K562 (cell line): Measurements from ENCODE around the gene PIK3R2. TPM values are rescaled to one million over a fixed set of nuclear protein-coding genes. Genes with fewer than 3 reads are reported as not detected.

ENCODE experiments used
- BDP1 ChIP-seq: IDR thresholded peaks from 3 replicates; pipeline ENCODE4 v1.6.1; 2011; ENCODE audit not compliant: insufficient read length, insufficient read depth
- ESRRB ChIP-seq: fragments of 250-450 bp; sonication (Bioruptor Pico); IDR thresholded peaks from 2 replicates; pipeline ENCODE4 v1.5.0; 2020; ENCODE audit warnings: mild to moderate bottlenecking, moderate library complexity, borderline replicate concordance
- GTF2E2 ChIP-seq: fragments of 200-800 bp; sonication (Bioruptor generic); IDR thresholded peaks from 2 replicates; pipeline ENCODE4 v1.6.1; 2016; ENCODE audit warnings: missing genetic modification characterization, missing compliant biosample characterization
- HDAC1 ChIP-seq, 2 experiments: fragments of 450-650 bp; IDR thresholded peaks; 2 replicates each; pipeline ENCODE4 v1.6.1; 2016 to 2017; ENCODE audit warnings: inconsistent platforms in 1 of 2, mild to moderate bottlenecking in 1 of 2, moderate library complexity in 1 of 2
- HMGN3 ChIP-seq: IDR thresholded peaks from 2 replicates; pipeline ENCODE4 v1.6.1; 2011; ENCODE audit warnings: borderline replicate concordance, low read depth, mild to moderate bottlenecking, mixed read lengths, low read length; ENCODE audit not compliant: insufficient read length; ENCODE audit errors: extremely low read depth
- KAT8 ChIP-seq: fragments of 450-650 bp; IDR thresholded peaks from 2 replicates; pipeline ENCODE4 v1.6.1; 2016; ENCODE audit warnings: low read depth, mild to moderate bottlenecking
- MBD2 ChIP-seq: sonication (generic); IDR thresholded peaks from 2 replicates; pipeline ENCODE4 v1.6.1; 2016; ENCODE audit warnings: low read depth, borderline replicate concordance
- NCOA6 ChIP-seq: fragments of 450-650 bp; IDR thresholded peaks from 2 replicates; pipeline ENCODE4 v1.6.1; 2017; ENCODE audit warnings: mild to moderate bottlenecking
- NFE2 ChIP-seq: IDR thresholded peaks from 2 replicates; pipeline ENCODE4 v1.6.1; 2014; ENCODE audit warnings: antibody characterized with exemption, low read depth
- NRF1 ChIP-seq, 2 experiments: fragments of 450-650 bp; IDR thresholded peaks in 1 of 2; conservative IDR thresholded peaks in 1 of 2; 2 replicates each; pipeline ENCODE4 v1.6.1; 2014; ENCODE audit warnings: mild to moderate bottlenecking in 2 of 2
- PTRF ChIP-seq: fragments of 450-650 bp; IDR thresholded peaks from 2 replicates; pipeline ENCODE4 v1.6.1; 2016; ENCODE audit warnings: mild to moderate bottlenecking, missing genetic modification characterization, missing compliant biosample characterization
- PTTG1 ChIP-seq: fragments of 450-650 bp; IDR thresholded peaks from 2 replicates; pipeline ENCODE4 v1.6.1; 2016; ENCODE audit warnings: low read depth, mild to moderate bottlenecking, missing genetic modification characterization, missing compliant biosample characterization
- RHOXF2B ChIP-seq: fragments of 250-450 bp; sonication (Bioruptor Pico); conservative IDR thresholded peaks from 2 replicates; pipeline ENCODE4 v1.5.1; 2021
- RNF2 ChIP-seq: sonication (generic); IDR thresholded peaks from 2 replicates; pipeline ENCODE4 v1.6.1; 2016
- SLC30A9 ChIP-seq: fragments of 250-450 bp; sonication (Bioruptor Pico); IDR thresholded peaks from 2 replicates; pipeline ENCODE4 v1.8.0; 2022; ENCODE audit warnings: mild to moderate bottlenecking, moderate library complexity
- SMARCE1 ChIP-seq: fragments of 450-650 bp; IDR thresholded peaks from 2 replicates; pipeline ENCODE4 v1.7.1; 2016; ENCODE audit warnings: mild to moderate bottlenecking
- SRF ChIP-seq, 2 experiments: fragments of 250-450, 450-650 bp in 1 of 2; sonication (Bioruptor Pico) in 1 of 2; sonication (generic) in 1 of 2; formaldehyde crosslinking; IDR thresholded peaks; 2 replicates each; pipeline versions ENCODE4 v1.5.0 to v1.5.1; 2020 to 2022; ENCODE audit warnings: mild to moderate bottlenecking in 1 of 2, missing genetic modification reagents in 1 of 2
- STAT5A ChIP-seq: IDR thresholded peaks from 2 replicates; pipeline ENCODE4 v1.6.1; 2012; ENCODE audit warnings: low read length, inconsistent platforms, borderline replicate concordance
- TRIM24 ChIP-seq, 2 experiments: fragments of 450-650 bp; IDR thresholded peaks; 2 replicates each; pipeline ENCODE4 v1.6.1; 2016
- TSC22D4 ChIP-seq: fragments of 450-650 bp; IDR thresholded peaks from 2 replicates; pipeline ENCODE4 v1.6.1; 2016; ENCODE audit warnings: missing genetic modification characterization, missing biosample characterization, control low read depth
- ZBTB7A ChIP-seq: IDR thresholded peaks from 2 replicates; pipeline ENCODE4 v1.6.1; 2011; ENCODE audit warnings: low read depth, mild to moderate bottlenecking, low read length, moderate library complexity, borderline replicate concordance; ENCODE audit not compliant: control insufficient read depth
- ZNF12 ChIP-seq: sonication (generic); formaldehyde crosslinking; IDR thresholded peaks from 2 replicates; pipeline ENCODE4 v1.4.0; 2020; ENCODE audit warnings: mild to moderate bottlenecking, missing genetic modification reagents
- ZNF175 ChIP-seq: fragments of 200-800 bp; sonication (Bioruptor generic); IDR thresholded peaks from 2 replicates; pipeline ENCODE4 v1.6.1; 2016; ENCODE audit warnings: low read depth, mild to moderate bottlenecking, missing genetic modification characterization, missing compliant biosample characterization
- ZNF41 ChIP-seq: fragments of 250-450 bp; sonication (Bioruptor Pico); conservative IDR thresholded peaks from 2 replicates; pipeline ENCODE4 v1.4.0; 2020; ENCODE audit warnings: mild to moderate bottlenecking
- ZNF551 ChIP-seq: fragments of 250-450 bp; sonication (Bioruptor Pico); IDR thresholded peaks from 2 replicates; pipeline ENCODE4 v1.5.0; 2021; ENCODE audit warnings: mild to moderate bottlenecking, moderate library complexity
- ZNF57 ChIP-seq: fragments of 450-650 bp; formaldehyde crosslinking; IDR thresholded peaks from 2 replicates; pipeline ENCODE4 v1.4.0; 2020; ENCODE audit warnings: mild to moderate bottlenecking, moderate library complexity
- ZNF77 ChIP-seq: fragments of 250-450 bp; sonication (Bioruptor Pico); IDR thresholded peaks from 2 replicates; pipeline ENCODE4 v1.5.0; 2020
- polyA plus RNA-seq, 8 experiments: library from polyadenylated mRNA; depleted of rRNA in 4 of 8; stranded (reverse) in 5 of 8; unstranded in 3 of 8; fragments of >200 nt; fragmentation: Nextera tagmentation in 2 of 8; fragmentation: Illumina TruSeq in 1 of 8; extraction: Ambion mirVana in 2 of 8; extraction: Trizol in 1 of 8; gene quantifications; 2 replicates each; pipeline versions ENCODE4 v1.2.1 to v1.2.3, GENCODE V29; 2011 to 2014; ENCODE audit warnings: inconsistent platforms in 1 of 8, missing spikeins in 1 of 8
- total RNA-seq, 7 experiments: library from RNA; depleted of rRNA in 6 of 7; stranded (reverse); fragments of >200 nt in 6 of 7; fragmentation: Illumina TruSeq in 2 of 7; extraction: Trizol in 2 of 7; gene quantifications; 2 replicates each; pipeline versions ENCODE4 v1.2.1 to v1.2.3, GENCODE V29; 2011 to 2021; ENCODE audit warnings: low replicate concordance in 1 of 7
- TF ChIP-seq, protein P1 (sequence below): sonication (generic); formaldehyde crosslinking; IDR thresholded peaks from 2 replicates; pipeline ENCODE4 v1.8.1; 2023; ENCODE audit warnings: mild to moderate bottlenecking, missing genetic modification reagents
- TF ChIP-seq, protein P2 (sequence below): fragments of 250-450 bp; sonication (Bioruptor Pico); IDR thresholded peaks from 2 replicates; pipeline ENCODE4 v1.4.0; 2020; ENCODE audit warnings: mild to moderate bottlenecking

The PIK3R2 gene
- total and polyA plus RNA-seq, 9 of the 15 experiments (the other 6 are each of a cell fraction or from before 2014, with no cell fraction given): 0.39 to 37.9 (median 5.3) TPM

DNA sequence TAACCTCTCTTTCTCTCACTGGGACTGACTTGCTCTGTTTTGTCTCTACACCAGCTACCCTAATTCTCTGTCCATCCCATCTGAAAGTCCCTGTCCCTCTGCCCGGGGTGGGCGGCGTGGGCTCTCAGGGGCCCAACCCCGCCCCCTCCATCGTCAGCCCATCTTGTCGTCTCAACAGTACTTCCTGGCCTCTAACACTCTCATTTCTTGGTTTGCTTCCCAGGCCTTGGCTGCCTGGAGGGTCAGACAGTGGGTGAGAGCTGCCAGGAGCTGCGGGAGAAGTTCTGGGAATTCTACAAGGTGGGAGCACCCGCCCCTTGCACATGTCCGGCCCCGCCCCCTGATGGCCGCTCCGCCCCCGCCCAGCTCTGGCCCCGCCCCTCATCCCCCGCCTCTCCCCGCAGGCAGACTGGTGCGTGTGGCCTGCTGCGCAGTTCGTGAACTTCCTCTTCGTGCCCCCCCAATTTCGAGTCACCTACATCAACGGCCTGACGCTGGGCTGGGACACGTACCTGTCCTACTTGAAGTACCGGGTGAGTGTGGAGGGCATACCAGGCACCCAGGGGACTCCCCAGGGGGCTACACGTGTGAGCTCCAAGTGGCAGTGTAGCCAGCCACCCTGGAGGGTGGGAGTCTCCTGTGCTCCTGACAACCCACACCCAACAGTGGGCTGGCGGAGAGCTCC lies 41.7 kb downstream of the PIK3R2 start (continued):
- TF ChIP-seq NRF1 (conservative IDR thresholded peaks at IDR 0.05 in 1 of 2, IDR thresholded peaks at IDR 0.05 in 1 of 2) (peak; percentile 82 to 84), PTTG1 (no peak), NFE2 (no peak), ZNF41 (no peak), RHOXF2B (CRISPR knock-in tag) (no peak), ZNF57 (no peak), GTF2E2 (tag) (no peak), HDAC1 (IDR thresholded peaks at IDR 0.05) (peak in 1 of 2 experiments; percentile 47; a peak in 2 of 4 replicates), RNF2 (no peak), ESRRB (CRISPR knock-in tag) (no peak), TRIM24 (IDR thresholded peaks at IDR 0.05) (no peak), STAT5A (no peak), SLC30A9 (CRISPR knock-in tag) (no peak), SMARCE1 (no peak; the same call in 1 of the 2 replicates), KAT8 (no peak), ZNF551 (CRISPR knock-in tag) (no peak), SRF (CRISPR knock-in tag; IDR thresholded peaks at IDR 0.05) (0 out of 4 replicates have a peak, but pooled peaks of 1 of the 2 experiments have one; percentile 33), TSC22D4 (tag) (no peak), HMGN3 (peak; percentile 21), PTRF (tag) (no peak), MBD2 (no peak), ZNF175 (CRISPR knock-in tag) (no peak), ZNF12 (CRISPR knock-in tag) (no peak), NCOA6 (no peak), ZNF77 (no peak), ZBTB7A (peak; percentile 43; the same call in 1 of the 2 replicates), BDP1 (no peak)
- TF ChIP-seq, protein P1, sequence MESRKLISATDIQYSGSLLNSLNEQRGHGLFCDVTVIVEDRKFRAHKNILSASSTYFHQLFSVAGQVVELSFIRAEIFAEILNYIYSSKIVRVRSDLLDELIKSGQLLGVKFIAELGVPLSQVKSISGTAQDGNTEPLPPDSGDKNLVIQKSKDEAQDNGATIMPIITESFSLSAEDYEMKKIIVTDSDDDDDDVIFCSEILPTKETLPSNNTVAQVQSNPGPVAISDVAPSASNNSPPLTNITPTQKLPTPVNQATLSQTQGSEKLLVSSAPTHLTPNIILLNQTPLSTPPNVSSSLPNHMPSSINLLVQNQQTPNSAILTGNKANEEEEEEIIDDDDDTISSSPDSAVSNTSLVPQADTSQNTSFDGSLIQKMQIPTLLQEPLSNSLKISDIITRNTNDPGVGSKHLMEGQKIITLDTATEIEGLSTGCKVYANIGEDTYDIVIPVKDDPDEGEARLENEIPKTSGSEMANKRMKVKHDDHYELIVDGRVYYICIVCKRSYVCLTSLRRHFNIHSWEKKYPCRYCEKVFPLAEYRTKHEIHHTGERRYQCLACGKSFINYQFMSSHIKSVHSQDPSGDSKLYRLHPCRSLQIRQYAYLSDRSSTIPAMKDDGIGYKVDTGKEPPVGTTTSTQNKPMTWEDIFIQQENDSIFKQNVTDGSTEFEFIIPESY (CRISPR knock-in tag): no peak
- TF ChIP-seq, protein P2, sequence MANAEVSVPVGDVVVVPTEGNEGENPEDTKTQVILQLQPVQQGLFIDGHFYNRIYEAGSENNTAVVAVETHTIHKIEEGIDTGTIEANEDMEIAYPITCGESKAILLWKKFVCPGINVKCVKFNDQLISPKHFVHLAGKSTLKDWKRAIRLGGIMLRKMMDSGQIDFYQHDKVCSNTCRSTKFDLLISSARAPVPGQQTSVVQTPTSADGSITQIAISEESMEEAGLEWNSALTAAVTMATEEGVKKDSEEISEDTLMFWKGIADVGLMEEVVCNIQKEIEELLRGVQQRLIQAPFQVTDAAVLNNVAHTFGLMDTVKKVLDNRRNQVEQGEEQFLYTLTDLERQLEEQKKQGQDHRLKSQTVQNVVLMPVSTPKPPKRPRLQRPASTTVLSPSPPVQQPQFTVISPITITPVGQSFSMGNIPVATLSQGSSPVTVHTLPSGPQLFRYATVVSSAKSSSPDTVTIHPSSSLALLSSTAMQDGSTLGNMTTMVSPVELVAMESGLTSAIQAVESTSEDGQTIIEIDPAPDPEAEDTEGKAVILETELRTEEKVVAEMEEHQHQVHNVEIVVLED (CRISPR knock-in tag): no peak
